Testis (tissue), 3 donors: Measurements from ENCODE around the gene KIF3B. TPM values are rescaled to one million over a fixed set of nuclear protein-coding genes. Genes with fewer than 3 reads are reported as not detected.

Experiments
- DNase-seq: peaks from one replicate; pipeline ENCODE4 v3.0.0-alpha.2; 2019
- H3K27ac ChIP-seq, 2 donors: fragments of 200-600 bp; sonication (generic); one replicate each; pipeline ENCODE4 v1.5.1; 2019
- H3K27me3 ChIP-seq: fragments of 200-600 bp; sonication (generic); one replicate; pipeline ENCODE4 v1.5.1; 2019
- H3K36me3 ChIP-seq: fragments of 200-600 bp; sonication (generic); one replicate; pipeline ENCODE4 v1.5.1; 2017; ENCODE audit warnings: low read depth; ENCODE audit errors: missing control alignments
- H3K4me1 ChIP-seq: fragments of 200-600 bp; sonication (generic); one replicate; pipeline ENCODE4 v1.5.1; 2019
- H3K4me3 ChIP-seq, 2 donors: fragments of 200-600 bp; sonication (generic); one replicate each; pipeline ENCODE4 v1.5.1; 2017 to 2019
- H3K9me3 ChIP-seq: fragments of 200-600 bp; sonication (generic); one replicate; pipeline ENCODE4 v1.5.1; 2017
- CTCF ChIP-seq, 3 experiments: fragments of 450-650 bp in 2 of 3; fragments of 200-600 bp in 1 of 3; sonication (generic) in 1 of 3; IDR thresholded peaks; one replicate each; pipeline ENCODE4 v1.5.1; 2016 to 2019; ENCODE audit warnings: antibody characterized with exemption in 3 of 3, mild to moderate bottlenecking in 2 of 3, moderate library complexity in 1 of 3
- POLR2A ChIP-seq: fragments of 450-650 bp; IDR thresholded peaks from one replicate; pipeline ENCODE4 v1.6.1; 2017; ENCODE audit warnings: antibody characterized with exemption, mild to moderate bottlenecking, moderate library complexity
- WGBS, 2 donors: methylation state at CpG; one replicate each; pipeline ENCODE4 v1.1.5; 2018; 5-methylcytosine and 5-hydroxymethylcytosine counted together
- intact Hi-C: fragments of 100-400 bp; cut with DNase I; formaldehyde crosslinking; loops from one replicate; pipeline ENCODE4 v1.15.1; 2023; ENCODE audit warnings: low total_unique reads
- polyA plus RNA-seq: library from polyadenylated mRNA; stranded (reverse); fragments of 350-450 nt; fragmentation: Illumina TruSeq; extraction: RNeasy Lipid Tissue Mini Kit (QIAGEN cat#74804); gene quantifications from one replicate; pipeline ENCODE4 v1.2.3, GENCODE V29; 2014; ENCODE audit warnings: low read depth, low replicate concordance; ENCODE audit not compliant: insufficient read depth
- total RNA-seq, 2 donors: library from RNA; depleted of rRNA; stranded (reverse); fragments of >200 nt; gene quantifications; one replicate each; pipeline ENCODE4 v1.2.3, GENCODE V29; 2016

The KIF3B gene
- total and polyA plus RNA-seq, 3 donors from 2014 or later = 33.1 to 55.6 (median 41.2) TPM

GRCh38 chr20:32325706-32326503 is 48.5 kb downstream of the KIF3B start:
- no peaks in the 10 kb centered on the region for H3K27me3 ChIP-seq
- no peak for DNase-seq
- no peak overlapping the region for H3K4me3 ChIP-seq
- no peak overlapping the region for H3K27ac ChIP-seq
- H3K4me1 ChIP-seq = no peaks in the 10 kb centered on the region
- no peaks in the 10 kb centered on the region for H3K9me3 ChIP-seq
- WGBS, 2 donors = 70 to 73% methylated on average over 6 of the region's 6 CpGs
- intact Hi-C loops = no loop called here
- no peaks in the 10 kb centered on the region for H3K36me3 ChIP-seq
- TF ChIP-seq POLR2A = no peak
- TF ChIP-seq CTCF (IDR thresholded peaks at IDR 0.05) = no peak

- WGBS, 2 donors = 58 to 74% methylated on average over 1 of the region's 1 CpG
- H3K27ac ChIP-seq = no peak overlapping the region
- no peaks in the 10 kb centered on the region for H3K27me3 ChIP-seq
- DNase-seq = no peak
- no peaks in the 10 kb centered on the region for H3K36me3 ChIP-seq
- no peaks in the 10 kb centered on the region for H3K4me1 ChIP-seq
- no peak for TF ChIP-seq POLR2A
- no peak for TF ChIP-seq CTCF (IDR thresholded peaks at IDR 0.05)
- no peaks in the 10 kb centered on the region for H3K9me3 ChIP-seq
- intact Hi-C loops = no loop called here
- no peak overlapping the region for H3K4me3 ChIP-seq
Observed at GRCh38 chr20:32326504-32326845, 49.0 kb downstream of the KIF3B start.

GRCh38 chr20:32327087-32327681 is 49.7 kb downstream of the KIF3B start:
- DNase-seq = no peak
- Histone ChIP-seq H3K27ac (no peak overlapping the region), H3K36me3 (no peaks in the 10 kb centered on the region), H3K4me3 (no peak overlapping the region), H3K4me1 (no peaks in the 10 kb centered on the region), H3K27me3 (no peaks in the 10 kb centered on the region), H3K9me3 (no peaks in the 10 kb centered on the region)
- TF ChIP-seq CTCF (IDR thresholded peaks at IDR 0.05) = no peak
- TF ChIP-seq POLR2A = no peak
- intact Hi-C loops = no loop called here
- 91 to 97% methylated on average over 9 of the region's 9 CpGs for WGBS, 2 donors

- no peak overlapping the region for H3K4me3 ChIP-seq
- no peak overlapping the region for H3K27ac ChIP-seq
- 90 to 94% methylated on average over 7 of the region's 7 CpGs for WGBS, 2 donors
- intact Hi-C loops = loop anchor here (10.0 kb wide), 1 partner anchor 145 kb away; no protein-coding TSS in a partner anchor
- no peaks in the 10 kb centered on the region for H3K9me3 ChIP-seq
- H3K4me1 ChIP-seq = no peaks in the 10 kb centered on the region
- no peaks in the 10 kb centered on the region for H3K27me3 ChIP-seq
- DNase-seq = no peak
- TF ChIP-seq CTCF (IDR thresholded peaks at IDR 0.05) = no peak
- TF ChIP-seq POLR2A = no peak
- H3K36me3 ChIP-seq = no peaks in the 10 kb centered on the region
Observed at GRCh38 chr20:32329817-32330554, 52.5 kb downstream of the KIF3B start.
